Measurements from ENCODE around the gene SLC12A7. TPM values are rescaled to one million over a fixed set of nuclear protein-coding genes. Genes with fewer than 3 reads are reported as not detected.

Gene SLC12A7
- total RNA-seq (2011; cell fraction: chromatin; rRNA removed; ENCODE audit: low replicate concordance) = 13.6 and 46.2 TPM in 2 replicates
- 15.9 and 26.2 TPM in 2 replicates for total RNA-seq (2011; cell fraction: nucleolus; rRNA removed)
- 8.9 and 10.9 TPM in 2 replicates for total RNA-seq (2011; cell fraction: nucleoplasm; rRNA removed)
- total RNA-seq (2014; rRNA removed) (1.1 and 1.3 TPM in 2 replicates), total RNA-seq (2014; rRNA removed; fragmentation: Illumina TruSeq; extraction: Trizol) (0.11 and 0.22 TPM in 2 replicates), total RNA-seq (2015; rRNA removed; fragmentation: Illumina TruSeq; extraction: Trizol) (0.51 and 0.53 TPM in 2 replicates), total RNA-seq (2021) (1.8 and 1.9 TPM in 2 replicates), polyA plus RNA-seq (2011; rRNA removed) (3.1 and 15.7 TPM in 2 replicates), polyA plus RNA-seq (2014; fragmentation: Illumina TruSeq; extraction: Trizol) (0.56 and 0.83 TPM in 2 replicates), polyA plus RNA-seq (2014; fragmentation: Nextera tagmentation; extraction: Ambion mirVana) (under 1 TPM; 0.01 to 0.04 TPM), polyA plus RNA-seq (2014; rRNA removed) (0.73 and 1.0 TPM in 2 replicates), polyA minus RNA-seq (2011; rRNA and poly(A)+ RNA removed) (2.5 and 9.1 TPM in 2 replicates), Bru-seq, nascent RNA (percentile 31 among the genes with signal in this experiment), BruChase-seq, experiment 1, labeled RNA remaining after a 2-hour chase (percentile 28 among the genes with signal in this experiment), BruChase-seq, experiment 2, labeled RNA remaining after a 6-hour chase (percentile 32 among the genes with signal in this experiment)
- 5.3 and 11.3 TPM in 2 replicates for polyA plus RNA-seq (2011; cell fraction: cytosol; rRNA removed)
- 55.8 and 115 TPM in 2 replicates for polyA plus RNA-seq (2011; cell fraction: nucleus; rRNA removed)
- polyA plus RNA-seq (2012) = 1.2 and 3.8 TPM in 2 replicates
- polyA minus RNA-seq (2011; cell fraction: cytosol; rRNA and poly(A)+ RNA removed) = 5.9 and 21.7 TPM in 2 replicates
- 13.1 and 36.8 TPM in 2 replicates for polyA minus RNA-seq (2011; cell fraction: nucleus; rRNA and poly(A)+ RNA removed)
- long read RNA-seq, experiment 1, full-length matches to known transcripts = 1 of 8 reads
- long read RNA-seq, experiment 1, partial matches to known transcripts = 7 of 8 reads
- long read RNA-seq, experiment 1, other reads (novel, unspliced or antisense) = 0 of 8 reads
- long read RNA-seq, experiment 2, partial matches to known transcripts = 4 of 6 reads
- long read RNA-seq, experiment 2, other reads (novel, unspliced or antisense) = 2 of 6 reads
- long read RNA-seq, experiment 3 = 0 reads

DNA sequence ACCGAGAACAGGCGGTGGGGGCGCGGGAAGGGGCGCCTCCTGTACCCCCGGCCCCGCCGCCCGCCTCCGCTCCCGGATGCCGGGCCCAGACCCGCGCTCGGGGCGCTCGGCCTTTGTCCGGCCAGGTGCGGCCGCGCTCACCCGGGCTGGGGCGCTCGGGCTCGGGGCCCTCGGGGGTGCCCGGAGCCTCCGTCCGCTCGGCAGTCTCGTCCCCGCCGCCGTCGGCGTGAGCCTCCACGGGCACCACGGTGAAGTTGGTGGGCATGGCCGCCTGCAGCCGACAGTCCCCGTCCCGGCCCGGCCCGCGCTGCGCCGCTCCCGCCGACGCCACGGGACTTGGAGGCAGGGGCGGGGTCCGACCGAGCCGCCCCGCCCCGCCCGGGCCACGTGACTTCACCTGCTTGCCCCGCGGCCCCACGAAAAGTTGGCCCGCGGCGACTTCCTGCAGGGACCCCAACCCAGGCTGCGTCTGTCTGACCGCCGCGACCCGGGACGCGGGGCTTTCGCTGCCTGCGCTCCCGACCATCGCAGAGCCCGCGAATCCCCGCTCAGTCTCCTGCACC is at the start of gene SLC12A7:
Gene SLC12A7, minus strand, starts transcription at position 337 of the 563 bp plus-strand sequence. Its CDS starts 72 bp downstream, at position 265.
- peak within 1 kb of the TSS; percentile 40 for H3K4me2 ChIP-seq (ENCODE audit: insufficient read depth, low read length)
- peaks cover 7 to 77% of the 10 kb centered on the region in 2 experiments; a peak in 4 of 5 replicates for H3K4me1 ChIP-seq (replicated peaks in 1 of 2; ENCODE audit: control insufficient read depth in 2 of 2, insufficient read depth in 2 of 2, low read length in 2 of 2)
- ATAC-seq (peak; percentile 87), DNase-seq (ENCODE audit: extremely low read depth in 1 of 4, low spot score in 3 of 4) (peak; percentile 50 to 91 (median 84)), FAIRE-seq (no peak)
- no peaks in the 10 kb centered on the region for H3K79me2 ChIP-seq (ENCODE audit: control insufficient read depth, insufficient read depth, low read length)
- no peaks in the 10 kb centered on the region for H3K9me1 ChIP-seq (ENCODE audit: control insufficient read depth, insufficient read depth, low read length)
- peak within 1 kb of the TSS; percentile 66; the same call in 1 of the 2 replicates for H2AFZ ChIP-seq (ENCODE audit: low read depth, low read length)
- H3K36me3 ChIP-seq (ENCODE audit: control insufficient read depth, insufficient read depth, low read length) = no peaks in the 10 kb centered on the region
- peak within 1 kb of the TSS; percentile 37 to 88; a peak in 3 of 4 replicates for H3K9ac ChIP-seq (ENCODE audit: insufficient read depth in 1 of 2, low read depth in 2 of 2, low read length in 2 of 2)
- ChIA-PET POLR2A (no interaction called here), CTCF (ENCODE audit: low intra/inter-chr PET ratio) (no interaction called here)
- peaks cover 3 to 53% of the 10 kb centered on the region in 2 experiments; a peak in 3 of 5 replicates for H3K27me3 ChIP-seq (ENCODE audit: control insufficient read depth in 2 of 2, insufficient read depth in 2 of 2, low read length in 2 of 2)
- H3K4me3 ChIP-seq = peak within 1 kb of the TSS; percentile 34
- no peaks in the 10 kb centered on the region for H3K9me3 ChIP-seq (replicated peaks; ENCODE audit: control insufficient read depth, insufficient read depth, low read depth, low read length)
- WGBS (ENCODE audit: insufficient coverage, low coverage, missing lambda C conversion rate) = 3% methylated on average over 17 of the region's 79 CpGs
- no peak within 1 kb of the TSS for H3K27ac ChIP-seq (ENCODE audit: extremely low read depth, low read depth, low read length)
- in situ Hi-C loops (cut with MboI) (no loop called here), intact Hi-C loops (cut with micrococcal nuclease) (no loop called here)
- peaks cover 10% of the 10 kb centered on the region for H4K20me1 ChIP-seq (replicated peaks; ENCODE audit: control insufficient read depth, insufficient read depth, low read length)
- no TSS peak for BruUV-seq (replicated peaks)
- TF ChIP-seq POLR2AphosphoS2 (IDR thresholded peaks at IDR 0.05; ENCODE audit: low read length) = no peak
- TF ChIP-seq NCOA2 (IDR thresholded peaks at IDR 0.05; ENCODE audit: partially characterized antibody in 2 of 2) = no peak
- TF ChIP-seq STAT5A (IDR thresholded peaks at IDR 0.05; ENCODE audit: borderline replicate concordance, low read length) = no peak
- no peak for TF ChIP-seq HDAC6 (IDR thresholded peaks at IDR 0.05; ENCODE audit: low read depth, low read length)
- TF ChIP-seq RAD21 (CRISPR knock-in tag; conservative IDR thresholded peaks at IDR 0.05 in 1 of 2, IDR thresholded peaks at IDR 0.05 in 1 of 2) = no peak
- TF ChIP-seq NFE2L1 (tag; IDR thresholded peaks at IDR 0.05; ENCODE audit: borderline replicate concordance, low read depth) = no peak
- TF ChIP-seq, protein P1, sequence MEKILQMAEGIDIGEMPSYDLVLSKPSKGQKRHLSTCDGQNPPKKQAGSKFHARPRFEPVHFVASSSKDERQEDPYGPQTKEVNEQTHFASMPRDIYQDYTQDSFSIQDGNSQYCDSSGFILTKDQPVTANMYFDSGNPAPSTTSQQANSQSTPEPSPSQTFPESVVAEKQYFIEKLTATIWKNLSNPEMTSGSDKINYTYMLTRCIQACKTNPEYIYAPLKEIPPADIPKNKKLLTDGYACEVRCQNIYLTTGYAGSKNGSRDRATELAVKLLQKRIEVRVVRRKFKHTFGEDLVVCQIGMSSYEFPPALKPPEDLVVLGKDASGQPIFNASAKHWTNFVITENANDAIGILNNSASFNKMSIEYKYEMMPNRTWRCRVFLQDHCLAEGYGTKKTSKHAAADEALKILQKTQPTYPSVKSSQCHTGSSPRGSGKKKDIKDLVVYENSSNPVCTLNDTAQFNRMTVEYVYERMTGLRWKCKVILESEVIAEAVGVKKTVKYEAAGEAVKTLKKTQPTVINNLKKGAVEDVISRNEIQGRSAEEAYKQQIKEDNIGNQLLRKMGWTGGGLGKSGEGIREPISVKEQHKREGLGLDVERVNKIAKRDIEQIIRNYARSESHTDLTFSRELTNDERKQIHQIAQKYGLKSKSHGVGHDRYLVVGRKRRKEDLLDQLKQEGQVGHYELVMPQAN (IDR thresholded peaks at IDR 0.05; ENCODE audit: borderline replicate concordance) = no peak
- TF ChIP-seq, protein P2, sequence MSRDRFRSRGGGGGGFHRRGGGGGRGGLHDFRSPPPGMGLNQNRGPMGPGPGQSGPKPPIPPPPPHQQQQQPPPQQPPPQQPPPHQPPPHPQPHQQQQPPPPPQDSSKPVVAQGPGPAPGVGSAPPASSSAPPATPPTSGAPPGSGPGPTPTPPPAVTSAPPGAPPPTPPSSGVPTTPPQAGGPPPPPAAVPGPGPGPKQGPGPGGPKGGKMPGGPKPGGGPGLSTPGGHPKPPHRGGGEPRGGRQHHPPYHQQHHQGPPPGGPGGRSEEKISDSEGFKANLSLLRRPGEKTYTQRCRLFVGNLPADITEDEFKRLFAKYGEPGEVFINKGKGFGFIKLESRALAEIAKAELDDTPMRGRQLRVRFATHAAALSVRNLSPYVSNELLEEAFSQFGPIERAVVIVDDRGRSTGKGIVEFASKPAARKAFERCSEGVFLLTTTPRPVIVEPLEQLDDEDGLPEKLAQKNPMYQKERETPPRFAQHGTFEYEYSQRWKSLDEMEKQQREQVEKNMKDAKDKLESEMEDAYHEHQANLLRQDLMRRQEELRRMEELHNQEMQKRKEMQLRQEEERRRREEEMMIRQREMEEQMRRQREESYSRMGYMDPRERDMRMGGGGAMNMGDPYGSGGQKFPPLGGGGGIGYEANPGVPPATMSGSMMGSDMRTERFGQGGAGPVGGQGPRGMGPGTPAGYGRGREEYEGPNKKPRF (IDR thresholded peaks at IDR 0.05; ENCODE audit: low read depth, low read length) = no peak
- TF ChIP-seq KDM1A (IDR thresholded peaks at IDR 0.05) = no peak
- no peak for TF ChIP-seq ZNF766 (CRISPR knock-in tag; conservative IDR thresholded peaks at IDR 0.05)
- TF ChIP-seq IRF2 (CRISPR knock-in tag; IDR thresholded peaks at IDR 0.05) = no peak; the same call in 1 of the 2 replicates
- no peak for TF ChIP-seq ZNF134 (CRISPR knock-in tag; conservative IDR thresholded peaks at IDR 0.05)
- no peak for TF ChIP-seq MEF2D (tag; conservative IDR thresholded peaks at IDR 0.05; ENCODE audit: low read depth)

Data from K562 (cell line).